ENCODE data around the gene OCSTAMP.

Gene OCSTAMP

DNA sequence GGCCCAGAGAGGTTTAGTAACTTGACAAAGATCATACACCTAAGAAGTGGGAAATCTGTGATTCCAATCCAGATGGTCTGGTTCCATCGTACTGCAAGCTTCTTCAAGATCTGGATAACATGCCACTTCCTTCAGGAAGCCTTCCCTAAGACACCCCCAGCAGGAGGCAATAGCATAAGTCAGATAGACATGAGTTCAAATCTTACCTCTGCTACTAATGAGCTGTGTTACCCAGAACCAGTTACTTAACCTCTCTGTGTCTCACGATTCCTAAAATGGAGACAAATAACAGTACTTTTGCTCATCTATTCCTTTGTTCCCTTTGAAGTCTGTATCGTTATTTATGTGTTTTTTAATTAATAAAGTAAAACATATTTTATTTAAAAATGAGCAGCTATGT lies 22.3 kb upstream of the OCSTAMP start:
- no peak for DNase-seq

DNA sequence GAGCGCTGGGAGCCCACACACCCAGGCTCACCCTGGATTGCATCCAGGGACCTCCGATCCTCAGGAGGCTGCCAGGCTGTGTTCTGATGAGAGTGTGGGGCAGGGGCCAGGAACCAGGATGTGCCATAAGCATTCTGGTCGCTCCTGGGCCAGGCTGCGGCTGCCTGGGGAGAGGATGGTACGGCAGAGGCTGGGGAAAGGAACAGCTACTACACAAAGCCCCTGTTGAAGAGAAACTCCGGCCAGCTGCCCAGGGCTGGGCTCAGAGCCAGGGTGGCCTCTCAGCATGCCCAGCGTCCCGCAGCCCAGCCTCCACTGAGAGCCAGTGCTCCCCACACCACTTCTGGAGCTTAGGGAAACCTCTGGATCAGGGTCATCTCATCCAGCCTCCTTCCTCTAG lies 21.7 kb upstream of the OCSTAMP start:
- no peak for DNase-seq

DNA sequence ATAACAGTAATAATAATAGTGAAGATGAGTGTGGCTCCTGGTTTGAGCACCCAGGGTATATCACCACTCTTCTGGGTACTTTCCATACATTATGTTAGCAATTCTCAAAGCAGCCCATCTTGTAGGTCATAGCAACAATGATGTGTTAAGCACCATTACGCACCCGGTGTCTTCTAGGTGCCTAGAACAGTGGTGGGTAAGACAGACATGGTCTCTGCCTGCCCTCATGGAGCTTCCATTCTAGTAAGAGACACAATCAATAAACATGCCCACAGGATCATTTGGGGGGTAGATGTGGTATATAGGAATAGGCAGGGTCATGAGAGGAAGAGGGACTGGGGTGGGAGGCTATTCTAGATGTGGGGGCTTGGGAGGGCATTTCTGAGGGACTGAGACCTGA lies 21.0 kb upstream of the OCSTAMP start:
- no peak for DNase-seq

DNA sequence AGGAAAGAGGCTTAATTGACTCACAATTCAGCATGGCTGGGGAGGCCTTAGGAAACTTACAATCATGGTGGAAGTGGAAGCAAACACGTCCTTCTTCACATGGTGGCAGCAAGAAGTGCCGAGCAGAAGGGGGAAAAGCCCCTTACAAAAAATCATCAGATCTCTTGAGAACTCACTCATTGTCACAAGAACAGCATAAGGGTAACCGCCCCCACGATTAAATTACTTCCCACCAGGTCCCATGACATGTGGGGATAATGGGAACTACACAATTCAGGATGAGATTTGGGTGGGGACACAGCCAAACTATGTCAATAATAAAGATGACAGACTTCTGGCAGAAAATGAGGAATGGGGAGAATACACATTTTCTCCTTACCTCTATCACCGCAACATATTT lies 20.5 kb upstream of the OCSTAMP start:
- DNase-seq = no peak

DNA sequence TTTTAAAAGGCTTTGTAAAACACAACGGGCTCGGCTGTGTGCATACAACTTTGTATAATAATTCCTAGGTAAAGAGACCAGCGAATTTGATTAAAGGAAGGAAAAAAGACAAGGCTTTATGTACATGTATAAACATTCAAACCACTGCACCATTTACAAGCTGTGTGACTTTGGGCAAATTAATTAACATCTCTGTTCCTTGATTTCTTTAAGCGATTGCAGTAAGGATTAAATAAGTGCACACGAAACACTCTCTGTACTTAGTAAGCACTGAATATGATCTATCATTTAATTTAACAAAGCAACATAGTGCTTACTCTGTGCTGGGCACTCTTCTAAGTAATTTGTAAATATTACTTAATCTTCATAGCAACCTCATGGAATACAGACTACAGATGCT lies 19.5 kb upstream of the OCSTAMP start:
- no peak for DNase-seq

DNA sequence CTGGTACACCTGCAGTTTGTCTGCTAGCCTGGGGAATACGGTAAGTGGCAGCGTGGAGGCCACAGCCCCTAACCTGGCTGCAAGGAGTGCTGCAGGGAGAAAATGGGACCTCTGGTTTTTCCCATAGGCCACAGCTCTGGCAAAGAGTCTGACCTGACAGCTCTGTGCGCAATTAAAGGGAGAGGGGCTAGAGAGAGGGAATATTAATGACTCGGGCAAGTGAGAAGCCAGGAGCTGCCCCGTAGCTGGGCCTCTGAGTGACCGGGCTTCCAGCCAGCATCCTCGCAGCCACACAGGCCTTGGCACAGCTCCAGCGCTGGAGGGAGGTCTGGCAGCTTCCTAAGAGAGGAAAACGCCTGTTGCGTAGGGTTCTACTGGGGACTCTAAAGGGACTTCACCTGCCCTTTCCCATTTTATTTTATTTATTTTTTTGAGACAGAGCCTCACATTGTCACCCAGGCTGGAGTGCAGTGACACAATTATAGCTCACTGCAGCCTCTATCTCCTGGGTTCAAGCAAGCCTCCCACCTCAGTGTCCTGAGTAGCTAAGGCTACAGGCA lies 18.2 kb upstream of the OCSTAMP start:
- DNase-seq = peak; percentile 70

DNA sequence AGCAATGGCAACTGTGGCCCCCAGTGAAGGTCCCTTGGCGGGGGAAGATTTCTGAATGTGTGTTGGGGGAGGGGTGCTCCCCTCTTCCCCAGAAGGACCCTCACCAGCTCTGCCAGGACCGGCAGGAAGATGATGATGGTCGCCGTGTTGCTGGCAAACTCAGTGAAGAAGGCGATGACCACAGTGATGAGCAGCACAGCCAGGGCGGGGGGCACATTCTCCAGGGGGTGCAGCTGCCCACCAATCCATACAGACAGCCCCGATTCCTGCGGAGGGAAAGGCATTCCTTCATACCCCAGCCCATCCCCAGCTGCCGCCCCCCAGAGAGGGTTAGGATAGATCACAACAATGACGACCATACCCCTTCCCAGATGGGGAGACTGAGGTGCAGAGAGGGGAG lies 15.7 kb upstream of the OCSTAMP start:
- DNase-seq = no peak

DNA sequence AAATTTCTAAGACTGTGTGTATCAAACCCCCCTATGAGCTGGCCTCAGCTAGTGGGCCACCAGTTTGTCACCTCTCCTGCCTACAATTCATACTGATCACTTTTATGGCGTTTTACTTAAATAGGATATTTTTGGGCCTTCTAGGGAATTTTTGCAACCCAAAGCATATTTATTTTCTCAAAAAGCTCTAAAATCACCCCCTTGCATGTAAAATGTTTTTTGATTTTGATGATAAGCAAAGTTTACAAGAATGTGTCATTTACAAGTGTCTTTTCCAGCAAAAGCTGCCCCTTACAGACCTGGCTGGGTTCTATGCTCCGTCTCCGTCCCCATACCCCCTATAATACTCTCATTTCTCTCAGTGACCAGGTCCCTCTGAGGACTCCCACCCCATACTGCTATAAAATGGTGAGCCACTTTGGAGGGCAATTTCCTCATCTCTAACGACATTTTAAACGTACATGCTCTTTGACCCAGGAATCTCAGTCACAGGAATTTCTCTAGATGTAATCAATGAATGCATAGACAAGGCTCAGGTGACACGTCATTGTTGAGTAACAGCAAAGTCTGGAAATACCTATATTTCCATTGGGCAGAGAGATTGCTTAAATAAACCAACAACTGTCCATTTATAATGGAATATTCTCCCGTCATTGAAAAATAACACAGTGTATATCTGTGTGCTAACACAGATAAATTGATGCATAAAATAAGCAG lies 13.9 kb upstream of the OCSTAMP start:
- DNase-seq = no peak

DNA sequence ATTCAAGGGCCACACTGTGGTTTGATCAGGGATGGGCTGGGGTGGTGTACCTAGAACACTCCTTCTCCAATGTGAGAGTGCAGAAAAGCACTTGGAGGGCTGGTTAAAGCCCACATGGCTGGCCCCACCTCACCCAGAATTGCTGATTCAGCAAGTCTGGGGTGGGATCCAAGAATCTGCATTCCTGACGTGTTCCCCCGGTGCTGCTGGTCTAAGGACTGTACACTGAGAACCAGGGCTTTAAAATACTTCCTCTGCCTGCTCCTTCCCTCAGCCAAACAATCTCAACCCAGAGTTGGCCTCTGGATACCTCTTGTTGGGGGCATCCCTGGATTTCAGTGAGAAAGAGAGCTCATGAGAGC lies 13.4 kb upstream of the OCSTAMP start:
- DNase-seq = no peak

DNA sequence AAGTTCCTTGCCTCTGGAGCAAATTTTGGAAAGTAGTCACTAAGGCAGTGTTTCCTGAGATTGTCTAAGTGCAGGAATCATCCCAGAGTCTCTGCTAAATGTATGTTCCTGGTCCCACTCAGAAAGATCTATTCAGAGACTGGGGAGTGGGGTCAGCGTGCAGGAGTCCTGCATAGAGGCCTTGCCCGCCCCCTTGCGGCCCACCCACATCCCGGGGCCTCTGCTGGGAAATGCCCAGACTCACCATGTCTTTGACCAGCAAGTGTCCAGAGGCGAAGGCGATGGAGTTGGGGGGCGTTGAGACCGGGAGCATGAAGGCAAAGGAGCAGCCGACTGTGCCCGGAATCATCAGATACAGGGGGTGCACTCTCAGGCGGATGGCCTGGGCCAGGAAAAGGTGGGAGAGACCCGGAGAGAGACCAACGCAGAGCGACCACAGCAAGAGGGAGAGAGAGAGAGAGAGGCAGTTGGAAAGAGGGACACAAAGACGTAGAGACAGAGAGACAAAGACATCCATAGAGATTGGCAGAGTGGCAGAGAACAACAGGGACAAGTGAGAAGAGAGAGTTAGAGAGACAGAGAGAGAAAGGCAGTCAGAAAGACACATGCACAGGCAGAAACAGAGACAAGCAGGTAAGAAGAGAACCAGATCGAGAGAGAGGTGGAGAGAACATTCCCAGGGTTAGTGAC lies 12.9 kb upstream of the OCSTAMP start:
- no peak for DNase-seq

DNA sequence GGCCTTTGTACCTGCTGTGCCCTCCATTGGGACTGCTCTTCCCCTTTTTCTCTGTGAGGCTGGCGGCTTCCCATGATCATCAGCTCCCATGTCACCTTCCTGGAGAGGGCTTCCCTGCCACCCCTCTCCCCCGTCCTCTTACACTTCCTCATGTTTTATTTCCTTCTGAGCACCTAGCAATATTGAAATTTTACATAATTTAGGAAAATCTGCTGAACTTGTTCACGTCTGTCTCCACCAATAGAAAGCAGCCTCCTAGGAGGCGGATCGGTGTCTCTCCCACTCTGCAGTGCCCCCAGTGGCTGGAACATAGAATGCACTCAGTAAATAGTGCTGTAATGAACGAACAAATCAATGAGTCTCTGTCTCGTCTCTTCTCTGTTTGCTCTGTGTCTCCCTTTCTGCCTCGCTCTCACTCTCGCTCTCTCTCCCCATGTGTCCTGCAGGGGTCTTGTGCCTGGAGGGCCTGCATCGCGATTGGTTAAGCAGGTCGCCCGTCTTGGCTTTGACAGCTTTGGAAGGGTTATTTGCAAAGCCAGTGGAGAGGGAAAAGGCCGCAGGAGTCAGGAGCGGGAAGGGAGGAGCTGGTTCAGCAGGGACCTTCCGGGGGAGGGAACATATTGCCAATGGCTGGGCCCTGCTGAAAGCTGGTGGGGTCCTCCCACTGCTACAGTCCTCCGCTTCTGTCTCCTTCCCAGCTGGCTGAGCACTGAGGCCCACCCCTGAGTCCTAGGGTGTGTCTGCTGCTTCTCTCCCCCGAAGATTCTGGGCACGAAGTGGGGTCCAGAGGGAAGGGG lies 12.1 kb upstream of the OCSTAMP start:
- DNase-seq = peak; percentile 56

DNA sequence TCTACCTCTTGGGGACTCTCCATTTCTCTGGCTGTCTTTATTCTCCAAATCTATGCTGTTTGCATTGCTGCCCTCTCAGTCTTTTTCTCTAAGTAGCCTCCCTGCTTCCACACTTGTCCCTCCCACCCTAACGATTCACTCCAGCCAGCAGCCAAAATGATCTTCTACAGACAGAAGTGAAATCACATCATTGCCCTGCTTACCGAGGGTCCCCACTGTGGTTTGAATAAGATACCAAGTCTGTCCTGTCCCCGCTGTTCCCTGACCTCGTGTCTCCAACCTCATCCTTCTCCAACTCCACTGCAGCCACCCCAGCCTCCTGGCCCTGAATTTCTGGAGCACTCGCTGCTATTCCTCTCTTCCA lies 11.5 kb upstream of the OCSTAMP start:
- no peak for DNase-seq

DNA sequence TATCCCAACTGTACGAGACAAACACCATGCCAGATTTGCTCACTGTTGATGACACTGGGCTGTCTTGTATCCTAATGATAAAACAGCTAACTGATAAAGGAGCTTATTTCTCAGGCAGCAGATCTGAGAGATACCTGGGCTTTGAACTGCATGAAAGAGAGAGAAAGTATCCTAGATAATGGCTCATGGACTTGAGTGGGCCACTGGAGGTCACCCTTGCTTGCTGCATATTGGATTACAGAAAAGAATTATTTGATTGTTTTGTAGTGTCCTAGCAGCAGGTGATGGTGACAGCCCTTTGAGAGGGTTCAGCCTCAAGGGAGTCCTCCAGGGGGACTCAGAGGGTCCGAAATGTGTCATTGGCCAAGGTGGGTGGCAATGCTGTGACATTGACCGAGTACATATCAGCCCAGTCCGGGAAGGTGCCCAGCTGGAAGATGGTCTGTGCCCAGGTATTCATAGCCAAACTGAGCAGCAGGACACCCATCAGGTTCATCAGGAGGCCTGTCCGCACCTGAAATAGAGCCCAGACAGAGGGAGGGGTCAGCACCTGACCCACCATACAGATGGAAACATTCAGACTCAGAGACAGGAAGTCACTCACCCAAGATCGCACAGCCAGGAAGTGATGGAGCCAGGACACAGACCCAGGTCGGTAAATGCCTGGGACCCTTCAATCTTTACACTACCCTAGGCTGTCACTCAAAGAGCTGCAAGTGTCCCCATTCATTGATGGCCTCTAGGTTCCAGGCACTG lies 9.4 kb upstream of the OCSTAMP start:
- DNase-seq = no peak

DNA sequence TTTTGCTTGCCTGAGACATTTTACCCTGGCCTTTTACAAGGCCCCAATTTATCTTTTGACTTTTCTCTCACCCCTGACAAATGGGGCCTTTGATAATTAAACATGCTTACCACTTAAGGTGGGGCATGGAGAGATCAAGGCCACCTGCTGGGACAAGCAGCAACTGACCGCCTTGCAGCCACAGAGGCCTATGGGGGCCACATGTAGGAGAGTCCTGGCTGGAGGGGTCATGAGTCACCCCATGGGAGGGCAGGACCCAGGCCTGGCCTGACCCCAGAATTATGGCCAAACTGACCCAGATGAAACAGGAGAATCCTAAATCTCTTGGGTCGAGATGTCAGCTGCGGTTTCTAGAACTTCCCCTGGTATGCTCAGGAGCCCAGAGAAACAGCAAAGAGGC lies 8.5 kb upstream of the OCSTAMP start:
- no peak for DNase-seq

DNA sequence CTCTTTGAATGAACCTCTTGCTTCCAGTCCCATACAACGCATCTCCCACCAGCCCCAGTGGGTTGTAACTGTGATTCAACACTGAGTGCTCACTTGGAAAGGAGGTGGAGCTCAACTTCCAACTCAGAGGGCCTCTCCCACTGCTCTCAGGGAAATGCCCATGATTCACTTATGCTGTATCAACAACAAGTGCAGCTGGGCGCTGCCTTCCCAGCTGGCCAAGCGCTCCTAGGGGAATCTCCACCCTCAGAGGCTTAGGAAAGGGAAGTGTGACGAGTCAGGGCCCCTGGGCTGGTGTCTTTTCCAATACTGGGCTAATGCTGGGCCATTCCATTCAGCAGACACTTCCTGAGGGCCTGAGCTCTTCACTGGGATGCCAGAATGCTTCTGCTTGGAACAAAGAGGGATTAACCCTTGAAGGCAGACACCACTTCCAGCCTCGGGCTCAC lies 8.1 kb upstream of the OCSTAMP start:
- DNase-seq = peak; percentile 68

DNA sequence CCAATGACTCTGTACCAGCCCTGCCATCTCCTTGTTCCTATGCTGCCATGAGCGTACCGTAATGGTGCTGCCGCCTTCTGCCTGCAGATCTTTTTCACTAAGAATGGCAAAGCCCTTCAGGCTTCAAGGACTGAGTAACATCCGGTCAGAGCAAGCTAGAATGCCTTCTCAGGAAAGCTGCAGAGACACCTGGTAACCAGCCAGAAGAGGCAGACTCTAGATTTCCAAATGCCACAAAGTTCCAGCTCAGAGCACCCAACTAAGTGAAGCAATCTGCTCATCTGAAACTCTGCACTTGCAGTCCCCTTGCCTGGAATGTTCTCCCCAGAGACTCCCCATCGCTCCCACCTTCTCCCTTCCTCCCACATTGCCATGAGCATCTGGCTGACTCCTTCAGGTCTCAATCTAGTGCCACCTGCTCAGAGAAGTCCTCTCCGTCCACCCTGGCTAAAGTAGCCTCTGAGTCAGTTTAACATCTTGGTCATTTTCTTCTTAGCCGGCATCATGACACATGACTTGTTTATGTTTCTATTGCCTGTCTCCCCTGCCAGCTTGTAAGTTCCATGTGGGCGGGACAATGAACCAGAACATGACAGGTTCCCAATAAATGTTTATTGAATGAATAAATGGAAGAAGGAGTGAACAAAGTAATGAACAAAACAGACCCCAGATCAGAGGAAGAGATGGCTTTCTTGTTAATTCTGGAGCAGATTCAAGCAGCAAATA lies 6.9 kb upstream of the OCSTAMP start:
- peak; percentile 18 for DNase-seq

DNA sequence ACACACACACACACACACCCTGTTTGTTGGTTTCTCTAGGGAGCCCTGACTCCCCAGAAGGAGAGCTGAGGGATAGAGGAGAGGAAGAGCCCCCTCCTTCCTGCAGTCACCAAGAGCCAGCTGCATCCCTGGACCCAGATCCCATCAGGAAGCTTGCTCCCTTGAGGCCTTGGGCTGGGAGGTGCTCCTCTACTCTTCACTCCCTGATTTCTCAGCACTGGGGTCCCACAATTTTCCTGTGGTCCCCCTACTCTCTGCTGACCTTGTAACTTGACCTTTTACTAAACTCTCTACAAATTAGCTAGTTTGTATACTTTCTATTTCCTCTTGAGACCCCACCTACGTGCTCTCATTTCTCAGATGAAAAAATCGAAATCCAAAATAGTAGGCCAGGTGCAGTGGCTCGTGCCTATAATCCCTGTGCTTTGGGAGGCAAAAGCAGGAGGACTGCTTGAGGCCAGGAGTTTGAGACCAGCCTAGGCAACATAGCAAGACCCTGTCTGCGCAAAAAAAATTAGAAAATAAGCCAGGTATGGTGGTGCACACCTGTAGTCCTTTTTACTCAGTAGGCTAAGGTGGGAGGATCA lies 5.0 kb upstream of the OCSTAMP start:
- DNase-seq = no peak

DNA sequence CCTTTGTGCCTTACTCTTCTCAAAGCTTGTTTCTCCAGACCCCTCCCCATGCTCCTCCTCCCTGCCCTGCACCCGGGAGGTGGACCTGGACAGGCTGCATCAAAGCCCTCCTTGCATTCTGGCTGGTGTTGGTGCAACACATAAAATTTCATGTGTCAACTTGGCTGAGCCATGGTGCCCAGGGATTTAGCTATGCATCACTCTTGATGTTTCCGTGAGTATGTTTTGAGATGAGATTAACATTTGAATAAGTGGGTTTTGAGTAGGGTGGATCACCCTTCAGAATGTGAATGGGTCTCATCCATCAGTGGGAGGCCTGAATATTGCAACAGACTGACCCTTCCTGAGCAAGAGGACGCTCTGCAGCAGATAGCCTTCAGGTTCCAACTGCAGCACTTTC lies 4.4 kb upstream of the OCSTAMP start:
- DNase-seq = no peak

DNA sequence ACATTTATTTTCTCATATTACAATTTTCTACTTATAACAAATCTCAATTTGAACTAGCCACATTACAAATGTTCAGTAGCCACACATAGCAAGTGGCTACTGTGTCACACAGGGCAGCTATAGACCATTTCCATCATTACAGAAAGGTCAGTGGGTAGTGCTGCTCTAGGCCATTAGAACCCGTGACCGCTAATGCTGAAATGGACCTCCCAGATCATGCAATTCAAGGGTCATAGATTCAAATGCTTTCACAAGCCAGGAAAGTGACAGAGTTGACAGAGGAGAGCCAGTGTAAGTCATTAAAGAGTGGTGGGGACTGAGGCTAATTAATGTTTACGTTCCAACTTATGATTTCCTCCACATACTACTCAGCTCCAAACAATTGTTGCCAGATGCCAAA lies 3.5 kb upstream of the OCSTAMP start:
- DNase-seq = no peak

DNA sequence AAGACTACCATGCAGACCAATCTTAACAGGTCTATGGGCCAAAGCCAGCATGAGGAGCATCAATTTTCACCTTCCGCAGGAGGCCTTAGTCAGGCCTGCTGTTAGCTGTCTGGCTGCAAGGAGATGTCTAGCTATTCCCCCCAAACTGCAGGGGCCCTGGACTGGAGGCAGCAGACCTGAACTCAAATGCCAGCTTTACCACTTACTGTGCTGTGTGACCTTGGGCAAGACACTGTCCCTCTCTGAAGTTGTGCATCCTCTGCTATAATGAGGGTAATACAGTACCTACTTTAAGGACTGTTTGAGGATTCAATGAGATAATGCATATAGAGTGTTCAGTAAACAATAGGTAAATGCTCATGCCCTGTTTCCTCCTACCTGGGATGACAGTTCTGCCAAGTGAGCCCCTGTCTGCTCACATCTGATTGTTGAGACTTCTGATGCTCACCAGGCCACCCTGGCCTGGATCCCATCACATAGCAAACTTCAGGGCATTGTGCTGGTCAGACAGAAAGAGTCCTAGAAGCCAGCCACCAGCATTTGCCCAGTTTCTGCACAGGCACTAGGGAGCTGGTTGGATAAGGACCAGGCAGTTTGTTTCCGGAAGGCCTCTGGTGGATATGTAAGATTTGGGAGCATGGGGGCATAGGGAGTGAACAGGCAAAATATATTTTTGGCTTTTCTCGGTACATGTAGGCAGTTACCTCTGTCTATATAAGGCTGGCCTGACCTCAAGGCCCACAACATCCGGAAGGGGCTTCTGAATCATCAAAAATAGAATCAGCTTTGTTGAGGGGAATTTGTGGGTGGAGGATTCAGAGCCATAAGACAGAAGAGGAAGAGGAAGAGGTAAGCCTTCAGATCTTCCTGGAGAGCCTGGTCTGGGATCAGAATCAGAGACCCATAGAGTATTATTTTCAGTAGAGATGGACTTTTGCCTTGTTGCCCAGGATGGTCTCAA lies 2.3 kb upstream of the OCSTAMP start:
- no peak for DNase-seq
